ENCODE data around the gene SUMO3.
A peak's percentile ranks its signal among the peaks of the same experiment; 100 is the strongest.

The SUMO3 gene

GRCh38 chr21:44778094-44778493 is 39.8 kb downstream of the SUMO3 start:
- no peak overlapping the region for H3K27ac ChIP-seq
- no peak for DNase-seq (ENCODE audit: low spot score)
- TF ChIP-seq CTCF (conservative IDR thresholded peaks at IDR 0.05; ENCODE audit: low read depth) = no peak
- ChIA-PET CTCF (interaction anchor here (0.7 kb wide), 1 partner anchor 501 kb away, joined by 3 read pairs; no protein-coding TSS in a partner anchor), POLR2A (ENCODE audit: low non-redundant PET) (no interaction called here)

GRCh38 chr21:44774972-44775371 is 42.9 kb downstream of the SUMO3 start:
- no peak overlapping the region for H3K27ac ChIP-seq
- CTCF ChIA-PET = no interaction called here
- POLR2A ChIA-PET (ENCODE audit: low non-redundant PET) = no interaction called here
- no peak for DNase-seq (ENCODE audit: low spot score)
- no peak for TF ChIP-seq CTCF (conservative IDR thresholded peaks at IDR 0.05; ENCODE audit: low read depth)

GRCh38 chr21:44773291-44773932 is 44.5 kb downstream of the SUMO3 start:
- POLR2A ChIA-PET (ENCODE audit: low non-redundant PET) = interaction anchor here (0.6 kb wide), 1 partner anchor 11 kb away, joined by 3 read pairs; no protein-coding TSS in a partner anchor
- no peak for DNase-seq (ENCODE audit: low spot score)
- CTCF ChIA-PET = no interaction called here
- no peak for TF ChIP-seq CTCF (conservative IDR thresholded peaks at IDR 0.05; ENCODE audit: low read depth)
- H3K27ac ChIP-seq = no peak overlapping the region; the same call in 1 of the 2 replicates

GRCh38 chr21:44771896-44772525 is 45.9 kb downstream of the SUMO3 start:
- no peak for DNase-seq (ENCODE audit: low spot score)
- POLR2A ChIA-PET (ENCODE audit: low non-redundant PET) = no interaction called here
- TF ChIP-seq CTCF (conservative IDR thresholded peaks at IDR 0.05; ENCODE audit: low read depth) = no peak
- CTCF ChIA-PET = no interaction called here
- H3K27ac ChIP-seq = no peak overlapping the region

- ChIA-PET CTCF (interaction anchor here (0.7 kb wide), 1 partner anchor 25 kb away, joined by 3 read pairs; no protein-coding TSS in a partner anchor), POLR2A (ENCODE audit: low non-redundant PET) (no interaction called here)
- DNase-seq (ENCODE audit: low spot score) = no peak
- peak overlapping the region; percentile 24 for H3K27ac ChIP-seq
- no peak for TF ChIP-seq CTCF (conservative IDR thresholded peaks at IDR 0.05; ENCODE audit: low read depth)
These were observed 49.7 kb downstream of the SUMO3 start for GRCh38 chr21:44767834-44768831.

GRCh38 chr21:44766818-44767354 is 51.0 kb downstream of the SUMO3 start:
- H3K27ac ChIP-seq = peak overlapping the region; percentile 24
- POLR2A ChIA-PET (ENCODE audit: low non-redundant PET) = no interaction called here
- no peak for DNase-seq (ENCODE audit: low spot score)
- no peak for TF ChIP-seq CTCF (conservative IDR thresholded peaks at IDR 0.05; ENCODE audit: low read depth)
- CTCF ChIA-PET = interaction anchor here (0.9 kb wide), 1 partner anchor 256 kb away, joined by 3 read pairs; no protein-coding TSS in a partner anchor
